HG03575 (cell line): ENCODE data around the gene NFATC4.
"Not testable (repeated sequence)": the region's sequence is repeated elsewhere in the genome, so short reads cannot be mapped to it uniquely, and the experiment has no call there.

Source experiments
- ATAC-seq: cut with Tn5 transposase; IDR thresholded peaks from one replicate; pipeline ENCODE4 v1.9.1; 2021; ENCODE audit not compliant: unreplicated experiment, insufficient number of reproducible peaks, low FRiP score; ENCODE audit errors: extremely low read depth

NFATC4 gene

GRCh38 chr14:24379907-24380730 is 12.1 kb downstream of the NFATC4 start:
- no peak for ATAC-seq

- no peak for ATAC-seq
These were observed 13.5 kb downstream of the NFATC4 start for GRCh38 chr14:24381363-24382063.

- ATAC-seq = no peak
These were observed 14.0 kb downstream of the NFATC4 start for GRCh38 chr14:24382064-24382371.

GRCh38 chr14:24384169-24384568 is 16.2 kb downstream of the NFATC4 start:
- no peak for ATAC-seq

- no peak for ATAC-seq
These were observed 17.5 kb downstream of the NFATC4 start for GRCh38 chr14:24385524-24385923.

- no peak for ATAC-seq
These were observed 19.0 kb downstream of the NFATC4 start for GRCh38 chr14:24387009-24387345.

GRCh38 chr14:24387579-24387978 is 19.6 kb downstream of the NFATC4 start:
- not testable (repeated sequence) for ATAC-seq

- ATAC-seq = no peak
These were observed 20.6 kb downstream of the NFATC4 start for GRCh38 chr14:24388474-24389179.

- ATAC-seq = no peak
These were observed 21.4 kb downstream of the NFATC4 start for GRCh38 chr14:24389226-24389848.

GRCh38 chr14:24390701-24391468 is 22.9 kb downstream of the NFATC4 start:
- ATAC-seq = no peak

- ATAC-seq = no peak
These were observed 24.5 kb downstream of the NFATC4 start for GRCh38 chr14:24392325-24393091.

- ATAC-seq = no peak
These were observed 26.3 kb downstream of the NFATC4 start for GRCh38 chr14:24394275-24394674.

GRCh38 chr14:24395609-24396582 is 27.9 kb downstream of the NFATC4 start:
- no peak for ATAC-seq

GRCh38 chr14:24397639-24398292 is 29.8 kb downstream of the NFATC4 start:
- no peak for ATAC-seq

- ATAC-seq = no peak
These were observed 30.3 kb downstream of the NFATC4 start for GRCh38 chr14:24398293-24398652.

GRCh38 chr14:24398653-24399446 is 30.9 kb downstream of the NFATC4 start, which contains the start of gene NYNRIN:
TSS of gene NYNRIN (plus strand) at chr14:24399003. CDS start at chr14:24399247, 244 bp downstream.
- no peak for ATAC-seq
